T-helper 9 cell (primary cell): ENCODE data around the gene SH3RF3.
"Not testable (repeated sequence)": the region's sequence is repeated elsewhere in the genome, so short reads cannot be mapped to it uniquely, and the experiment has no call there.

Experiments used
- DNase-seq: peaks from one replicate; pipeline ENCODE4 v3.0.0-alpha.2; 2020

The SH3RF3 gene

DNA sequence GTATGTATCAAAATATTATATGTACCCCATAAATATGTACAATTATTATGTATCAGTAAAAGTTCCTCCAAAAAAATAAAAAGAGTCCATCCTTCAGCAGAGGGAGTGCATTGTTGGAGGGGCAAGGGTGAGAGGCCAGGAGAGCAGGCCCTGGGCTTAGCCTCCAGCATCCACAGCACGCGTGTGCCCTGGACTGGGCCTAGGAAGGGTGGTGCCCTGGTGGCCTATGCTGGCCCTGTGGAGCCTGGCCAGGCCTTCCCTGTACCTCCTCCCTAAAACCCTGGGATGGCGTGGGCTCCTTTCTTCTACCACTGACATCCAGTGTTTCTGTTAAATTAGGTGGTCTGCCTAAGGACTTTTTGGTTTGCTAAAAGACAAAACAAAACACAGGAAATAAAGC lies 93.4 kb downstream of the SH3RF3 start:
- no peak for DNase-seq

DNA sequence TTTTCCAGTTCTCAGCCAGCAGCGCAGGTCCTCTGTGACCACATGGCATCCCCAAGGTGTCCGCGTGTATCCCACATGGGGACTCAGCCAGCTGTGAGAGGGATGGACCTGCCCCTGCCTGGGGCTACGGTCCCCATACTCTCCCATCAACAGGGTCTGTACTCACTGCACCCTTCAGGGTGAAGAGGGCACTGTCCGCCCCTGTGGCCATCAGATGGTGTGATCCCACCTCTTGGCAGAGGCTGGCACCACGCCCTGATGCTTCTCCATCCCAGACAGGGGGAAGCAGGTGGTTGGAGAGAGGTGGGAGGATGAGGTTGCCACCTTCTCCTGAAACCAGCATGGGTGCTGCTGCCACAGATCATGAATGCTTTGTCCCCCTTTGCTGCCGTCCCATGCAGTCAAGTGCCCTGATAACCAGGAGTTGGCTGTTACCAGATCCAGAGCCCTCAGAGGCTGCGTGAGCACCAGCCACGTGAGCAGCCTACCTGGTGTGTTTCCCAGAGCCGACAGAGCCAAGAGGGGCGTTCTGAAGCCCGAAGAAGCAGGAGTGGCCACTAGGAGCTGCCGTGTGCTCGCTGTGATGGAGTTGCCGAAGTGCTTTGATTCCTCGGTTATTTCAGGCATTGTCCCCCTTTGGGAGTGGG lies 93.9 kb downstream of the SH3RF3 start:
- DNase-seq: no peak

DNA sequence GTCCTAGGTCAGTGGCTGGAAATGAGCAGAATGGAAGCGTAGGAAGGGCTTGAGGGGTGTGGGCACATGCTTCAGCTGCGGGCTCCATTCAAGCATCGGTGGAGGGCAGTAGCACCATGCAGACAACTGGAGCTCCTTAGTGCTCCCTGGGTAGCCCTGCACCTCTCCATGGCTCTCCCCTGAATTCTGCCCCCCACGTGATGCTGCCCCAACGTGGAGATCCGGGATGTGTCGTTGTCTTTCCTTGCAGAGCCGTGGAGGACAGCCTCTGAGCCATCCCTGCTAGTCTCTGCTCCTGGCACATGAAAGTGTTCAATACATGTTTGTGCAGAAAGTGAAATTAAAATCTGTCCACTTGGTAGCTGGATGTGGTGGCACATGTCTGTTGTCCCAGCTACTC lies 94.5 kb downstream of the SH3RF3 start:
- DNase-seq: no peak

DNA sequence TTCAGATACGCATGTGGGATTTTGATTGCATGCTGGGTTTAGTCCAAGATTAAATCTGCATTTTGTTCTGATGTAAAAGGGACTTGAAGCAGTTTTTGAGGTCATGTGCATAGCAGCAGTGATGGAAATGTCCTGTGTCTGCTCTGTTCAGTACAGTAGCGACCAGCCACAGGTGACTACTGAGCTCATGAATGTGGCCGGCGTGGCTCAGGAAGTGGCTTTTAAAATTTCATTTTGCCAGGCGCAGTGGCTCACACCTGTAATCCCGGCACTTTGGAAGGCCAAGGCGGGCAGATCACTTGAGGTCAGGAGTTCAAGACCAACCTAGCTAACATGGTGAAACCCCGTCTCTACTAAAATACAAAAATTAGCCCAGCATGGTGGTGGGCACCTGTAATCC lies 95.3 kb downstream of the SH3RF3 start:
- not testable (repeated sequence) for DNase-seq

DNA sequence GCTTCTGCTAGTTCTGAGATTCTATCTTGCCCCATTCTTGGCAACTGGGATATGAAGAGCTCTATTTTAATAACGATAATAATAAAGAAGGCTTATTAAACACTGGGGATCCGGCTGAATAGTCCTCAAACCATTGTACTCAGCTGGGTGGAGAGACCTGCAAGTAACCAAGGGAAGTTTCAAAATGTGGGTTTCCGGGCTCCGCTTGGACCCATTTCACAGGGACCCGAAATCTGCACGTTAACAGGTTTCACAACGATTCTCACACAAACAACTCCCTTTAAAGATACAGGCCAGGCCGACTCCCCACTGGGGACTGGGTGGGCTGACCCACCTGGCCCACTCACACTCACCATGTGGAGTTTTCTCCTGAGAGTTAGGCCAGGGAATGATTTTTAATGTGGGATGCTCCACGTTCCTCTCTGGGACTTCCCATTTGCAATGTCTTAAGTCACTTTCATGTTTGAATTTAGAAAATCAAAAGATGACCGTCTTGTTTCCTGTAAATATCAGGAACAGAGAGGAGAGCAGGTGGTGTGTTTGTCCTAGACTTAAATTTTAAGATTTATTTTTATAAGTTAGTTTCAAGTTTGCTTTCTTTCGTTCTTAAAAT lies 96.3 kb downstream of the SH3RF3 start:
- no peak for DNase-seq

DNA sequence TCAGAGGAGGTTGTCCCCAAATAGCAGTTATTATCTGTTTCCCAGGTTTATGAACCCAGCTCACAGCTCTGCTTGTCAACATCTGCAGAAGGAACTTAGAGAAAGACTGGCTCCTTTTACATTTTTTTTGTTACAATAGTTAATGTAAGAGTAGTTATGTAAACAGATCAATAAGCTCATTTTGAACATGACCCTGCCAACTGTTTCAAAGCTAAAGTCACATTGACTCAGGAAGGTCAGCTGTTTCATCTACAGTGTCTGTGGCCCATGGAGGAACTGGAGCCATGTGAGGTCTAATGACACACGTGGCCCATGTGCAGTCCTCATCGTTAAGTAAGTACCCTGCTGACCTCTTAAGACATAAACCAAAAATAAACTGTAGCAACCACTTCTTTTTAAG lies 97.1 kb downstream of the SH3RF3 start:
- no peak for DNase-seq

DNA sequence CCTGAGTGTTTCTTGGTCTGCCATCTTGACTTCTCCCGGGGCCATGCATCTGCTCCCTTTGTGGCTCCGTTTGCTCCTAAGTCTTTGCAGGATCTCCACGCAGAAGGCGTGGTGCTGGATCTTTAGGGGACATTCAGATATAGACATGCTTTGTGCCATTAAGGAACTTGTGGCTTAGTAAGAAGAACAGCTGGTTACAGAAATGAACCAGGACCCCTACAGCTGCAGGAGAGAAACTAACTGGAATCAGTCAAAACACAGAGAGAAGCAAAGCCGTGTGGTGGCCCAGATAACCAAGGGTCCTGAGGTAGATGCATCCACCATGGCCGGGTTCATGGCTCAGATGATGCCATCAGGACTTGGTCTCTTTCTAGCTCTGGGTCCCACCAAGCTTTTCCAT lies 97.6 kb downstream of the SH3RF3 start:
- DNase-seq: no peak

DNA sequence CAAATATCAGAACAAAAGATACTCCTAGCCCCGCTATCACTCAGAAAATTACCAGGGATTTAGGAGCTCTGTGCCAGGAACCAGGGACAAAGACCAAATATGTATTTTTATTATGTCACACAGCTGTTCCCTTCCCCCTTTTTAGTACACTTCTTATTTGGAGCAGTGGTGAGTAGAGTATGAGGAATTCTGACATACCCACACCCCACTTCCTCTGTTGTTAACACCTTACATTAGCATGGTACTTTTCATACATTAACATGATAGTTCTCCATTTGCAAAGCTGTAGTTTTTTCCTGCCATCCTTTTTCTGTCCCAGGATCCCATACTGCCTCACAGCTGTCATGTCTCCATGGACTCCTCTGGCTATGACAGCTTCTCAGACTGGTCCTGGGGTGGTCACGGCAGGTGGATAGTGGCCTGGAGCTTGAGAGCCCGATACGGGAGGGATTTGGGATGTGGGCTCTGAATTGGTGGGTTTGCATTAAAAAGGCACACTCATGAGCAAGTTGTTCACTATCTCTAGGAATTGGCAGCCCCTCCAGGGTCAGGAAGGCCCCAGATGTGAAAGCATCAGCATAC lies 100.2 kb downstream of the SH3RF3 start:
- no peak for DNase-seq

DNA sequence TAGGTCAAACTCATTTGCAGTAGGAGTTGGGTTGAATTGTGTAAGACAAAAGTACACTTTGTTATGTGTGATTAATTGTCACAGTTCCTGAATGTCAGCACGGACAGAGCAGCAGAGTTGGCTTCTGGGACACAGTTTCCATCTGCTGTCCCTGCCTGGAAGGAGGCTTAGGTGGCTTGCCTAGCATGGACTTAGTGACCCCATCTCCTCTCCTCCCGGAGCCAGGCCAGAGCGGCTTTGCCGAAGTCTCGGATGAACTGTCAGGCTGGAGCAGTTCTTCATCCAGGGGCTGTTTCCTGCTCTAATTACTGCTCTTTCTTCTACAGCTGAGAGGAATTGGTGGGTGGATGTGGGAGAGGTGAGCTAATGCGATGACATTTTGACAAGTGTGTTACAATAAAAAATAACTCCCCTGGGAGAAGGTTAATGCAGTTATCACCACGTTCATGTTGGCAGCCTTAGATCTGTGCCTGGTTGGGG lies 102.0 kb downstream of the SH3RF3 start:
- no peak for DNase-seq

DNA sequence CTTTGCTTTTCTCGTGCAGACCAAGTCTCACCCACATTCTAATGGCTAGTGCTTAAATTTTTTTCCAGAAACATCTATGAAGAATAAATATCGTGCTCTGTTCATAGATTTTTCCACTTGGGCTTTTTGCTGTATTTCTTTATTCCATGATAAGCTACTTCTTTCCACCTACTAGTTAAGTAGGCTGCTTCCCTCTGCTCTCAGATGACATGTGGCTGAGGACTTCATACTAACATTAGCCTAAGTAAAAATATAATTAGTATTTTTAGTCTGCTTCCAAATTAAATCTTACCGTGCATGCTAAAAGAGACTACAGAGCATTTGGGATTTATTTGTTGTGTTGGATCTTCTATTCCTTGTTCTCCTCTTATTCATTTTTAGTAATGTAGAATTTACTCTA lies 102.4 kb downstream of the SH3RF3 start:
- no peak for DNase-seq

DNA sequence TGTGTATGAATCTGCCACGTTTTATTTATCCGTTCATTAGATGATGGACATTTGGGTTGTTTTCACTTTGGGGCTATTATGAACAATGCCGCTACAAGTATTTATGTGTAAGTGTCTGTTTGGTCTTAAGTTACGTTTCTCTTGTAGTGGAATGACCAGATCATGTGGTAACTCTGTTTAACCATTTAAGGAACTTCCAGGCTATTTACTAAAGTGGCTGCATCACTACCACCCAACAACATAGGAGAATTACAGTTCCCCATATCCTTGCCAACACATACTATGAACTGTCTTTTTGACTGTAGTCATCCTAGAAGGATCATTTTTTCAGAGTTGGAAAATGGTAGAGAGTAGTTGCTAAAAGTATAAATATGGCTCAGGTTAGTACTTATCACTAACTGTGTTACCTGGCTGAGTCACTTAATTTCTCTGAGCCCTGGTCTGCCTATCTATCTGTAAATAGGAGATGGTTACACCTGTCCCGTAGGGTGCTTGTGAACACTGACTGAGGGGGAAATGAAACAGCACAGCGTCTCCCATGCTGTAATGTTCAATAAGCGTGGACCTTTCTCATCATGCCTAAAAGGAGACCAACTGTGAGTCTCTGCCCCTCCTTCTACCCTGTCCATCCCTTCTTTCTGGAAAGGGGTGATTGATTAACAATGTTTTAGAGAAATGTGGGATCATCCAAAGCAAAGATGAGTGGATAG lies 103.1 kb downstream of the SH3RF3 start:
- no peak for DNase-seq

DNA sequence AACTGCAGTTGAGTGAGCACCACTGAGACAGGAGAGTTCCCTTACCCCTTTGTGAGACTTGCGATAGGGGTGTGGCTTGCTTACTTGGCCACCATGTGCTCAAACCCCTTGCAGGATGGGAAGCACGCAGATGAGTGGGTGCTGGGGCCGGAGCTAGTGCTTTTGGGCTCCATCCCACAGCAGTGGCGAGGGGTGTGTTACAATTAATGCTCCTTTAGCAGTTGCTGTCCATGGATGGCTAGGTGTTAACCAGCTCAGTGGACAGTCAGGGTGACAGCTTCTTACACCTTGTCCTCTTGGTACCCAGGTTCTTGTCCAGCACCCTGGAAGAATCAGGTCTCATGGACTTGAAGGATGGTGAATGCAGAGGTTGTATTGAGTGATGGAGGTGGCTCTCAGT lies 103.9 kb downstream of the SH3RF3 start:
- DNase-seq: no peak

DNA sequence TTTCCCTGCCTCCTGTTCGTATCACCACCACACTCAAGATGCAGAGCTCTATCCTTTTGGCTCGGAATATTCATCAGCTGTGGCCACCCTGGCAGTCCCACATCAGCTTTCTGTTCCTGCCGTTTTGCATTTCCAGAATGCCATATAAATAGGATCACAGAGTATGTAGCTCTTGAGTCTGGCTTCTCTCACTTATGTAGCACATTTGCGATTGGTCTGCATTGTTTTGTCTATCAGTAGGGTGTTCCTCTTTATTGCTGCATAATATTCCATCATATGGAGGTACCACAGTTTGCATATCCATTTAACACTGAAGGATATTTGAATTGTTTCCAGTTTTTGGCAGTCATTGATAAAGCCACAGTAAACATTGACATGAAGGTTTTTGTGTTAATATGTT lies 104.6 kb downstream of the SH3RF3 start:
- no peak for DNase-seq

DNA sequence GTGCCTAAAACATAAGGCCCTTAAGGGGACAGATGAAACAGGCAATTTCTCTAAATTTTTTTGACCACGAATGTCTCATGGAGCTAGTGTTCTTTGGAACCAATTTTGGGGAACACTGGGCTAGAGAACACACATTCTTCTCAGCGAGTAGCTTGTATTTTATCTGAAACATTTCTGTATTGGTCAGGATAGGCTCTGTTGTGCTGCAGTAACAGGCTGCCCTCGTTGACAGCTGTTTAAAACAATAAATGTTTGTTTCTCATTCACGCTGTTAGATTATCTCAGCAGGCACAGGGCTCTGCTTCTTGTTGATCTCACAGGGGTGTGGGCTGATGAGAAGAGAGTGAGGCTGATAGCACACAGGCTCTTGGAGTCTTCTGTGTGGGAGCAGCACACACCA lies 105.3 kb downstream of the SH3RF3 start:
- DNase-seq: no peak

DNA sequence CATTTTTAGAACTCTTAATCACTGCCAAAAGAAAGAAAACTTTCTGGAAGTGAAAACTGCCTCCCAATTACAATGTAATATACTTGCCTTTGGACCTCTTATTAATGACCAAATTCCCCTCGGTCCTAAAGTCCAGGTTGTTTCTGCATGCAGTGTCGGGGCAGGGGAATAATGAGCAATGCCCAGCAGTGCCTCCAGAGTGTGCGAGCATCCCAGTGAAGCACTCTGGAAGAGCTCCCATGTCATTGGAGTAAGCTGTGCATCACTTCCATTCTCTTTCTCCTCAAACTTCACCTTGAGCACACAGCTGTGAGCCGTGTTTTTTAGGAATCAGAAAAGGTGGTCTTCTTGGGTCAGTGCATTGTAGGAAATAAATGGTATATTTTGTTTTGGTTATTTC lies 107.1 kb downstream of the SH3RF3 start:
- DNase-seq: no peak

DNA sequence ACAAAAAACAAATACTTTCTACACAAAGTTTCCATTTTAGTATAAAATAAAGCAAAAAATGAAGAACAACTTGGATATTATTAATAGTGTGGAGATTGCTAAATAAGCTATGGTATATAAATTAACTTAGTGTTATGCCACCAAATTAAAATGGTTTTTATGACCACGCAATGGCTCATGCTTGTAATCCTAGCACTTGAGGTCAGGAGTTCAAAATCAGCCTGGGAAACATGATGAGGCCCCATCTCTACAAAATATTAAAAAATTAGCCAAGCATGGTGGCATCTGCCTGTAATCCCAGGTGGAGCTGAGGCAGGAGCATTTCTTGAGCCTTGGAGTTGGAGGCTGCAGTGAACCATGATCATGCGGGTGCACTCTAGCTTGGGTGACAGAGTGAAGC lies 108.8 kb downstream of the SH3RF3 start:
- no peak for DNase-seq

DNA sequence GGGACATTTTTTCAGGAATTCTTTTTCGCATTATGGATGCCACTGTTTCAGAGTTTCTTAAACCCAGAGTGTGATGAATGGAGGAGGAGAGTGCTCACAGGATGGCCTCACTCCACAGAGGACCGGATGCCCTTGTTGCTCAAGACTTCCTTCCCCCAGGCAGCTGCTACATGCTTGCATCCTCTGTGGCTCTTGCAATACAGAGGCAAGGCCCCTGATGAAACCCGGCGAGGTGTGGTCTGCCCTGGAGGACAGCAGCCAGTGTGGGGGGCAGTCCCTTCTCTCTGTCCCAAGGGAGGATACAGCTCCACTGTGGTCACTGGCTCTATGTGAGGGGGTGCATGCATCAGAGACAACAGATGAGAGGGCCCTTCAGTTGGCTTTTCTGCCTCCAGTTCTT lies 109.6 kb downstream of the SH3RF3 start:
- DNase-seq: no peak

DNA sequence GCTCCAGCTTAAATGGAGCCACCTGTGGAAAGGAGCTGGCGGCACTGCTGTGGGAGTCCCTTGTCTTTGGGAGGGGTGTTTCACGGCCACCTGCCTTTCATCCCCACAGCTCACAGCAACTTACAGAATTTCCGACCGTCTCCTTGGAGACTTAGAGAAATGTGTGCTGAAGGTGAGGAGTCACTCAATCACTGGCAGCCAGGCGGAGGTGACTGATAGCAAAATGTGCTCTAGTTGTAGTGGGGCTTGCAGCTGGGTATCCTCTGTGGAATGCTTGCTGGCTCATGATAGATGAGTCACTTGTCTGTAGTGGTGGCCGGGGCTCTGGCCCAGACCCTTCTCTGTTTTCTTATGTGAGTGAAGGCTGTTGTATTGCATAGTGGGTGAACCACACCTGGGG lies 110.7 kb downstream of the SH3RF3 start:
- DNase-seq: no peak

DNA sequence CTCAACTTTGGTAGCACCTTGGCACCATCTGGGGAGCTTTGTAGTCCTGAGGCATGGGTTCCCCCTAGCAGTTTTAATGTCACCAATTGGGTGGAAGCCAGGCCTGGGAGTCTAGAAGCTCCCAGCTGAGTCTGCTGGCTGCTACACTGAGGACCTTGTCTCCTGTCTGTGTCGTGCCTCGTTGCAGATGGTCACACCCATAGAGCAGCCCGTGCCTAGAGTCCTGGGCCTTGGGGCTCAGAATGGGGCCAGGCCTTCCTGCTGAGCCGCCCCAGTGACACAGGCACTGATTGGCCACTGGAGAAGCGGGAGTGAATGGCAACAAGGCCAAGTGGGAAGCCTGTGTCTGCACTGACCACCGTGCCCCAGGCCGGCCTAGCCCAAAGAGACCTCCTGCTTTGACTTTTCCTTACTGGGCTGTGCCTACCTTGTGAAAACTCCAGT lies 113.2 kb downstream of the SH3RF3 start:
- DNase-seq: no peak

DNA sequence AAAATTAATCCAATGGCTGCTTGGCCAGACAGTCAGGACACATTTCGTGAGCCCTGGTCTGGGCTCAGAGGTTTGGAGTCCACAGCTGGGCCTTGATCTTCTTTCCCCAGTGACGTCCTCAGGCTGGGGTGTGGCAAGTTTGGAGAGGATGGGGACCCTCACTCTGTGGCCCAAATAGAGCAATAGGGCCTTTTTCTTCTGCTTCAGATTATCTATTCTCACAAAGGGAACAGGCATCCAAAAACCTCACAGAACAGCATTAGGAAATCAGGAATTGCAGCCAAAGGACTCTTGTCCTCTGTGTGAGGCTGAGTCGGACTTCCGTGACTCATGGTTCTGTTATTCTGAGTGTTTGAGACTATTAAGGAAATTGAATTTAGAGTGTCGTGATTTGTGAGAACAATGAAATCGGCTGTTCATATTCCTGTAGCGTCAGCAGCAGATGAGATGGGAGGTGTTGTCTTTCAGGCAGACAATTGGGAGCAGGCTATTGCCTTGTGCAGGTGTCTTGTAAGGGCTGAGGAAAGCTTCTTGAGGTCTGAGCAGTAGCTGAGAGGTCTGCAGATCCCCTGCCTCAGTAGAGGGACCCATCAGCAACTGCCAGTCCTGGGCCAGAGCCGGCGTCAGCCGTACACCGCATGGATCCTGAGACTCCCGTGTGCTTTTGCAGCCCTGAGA lies 113.8 kb downstream of the SH3RF3 start:
- DNase-seq: no peak

DNA sequence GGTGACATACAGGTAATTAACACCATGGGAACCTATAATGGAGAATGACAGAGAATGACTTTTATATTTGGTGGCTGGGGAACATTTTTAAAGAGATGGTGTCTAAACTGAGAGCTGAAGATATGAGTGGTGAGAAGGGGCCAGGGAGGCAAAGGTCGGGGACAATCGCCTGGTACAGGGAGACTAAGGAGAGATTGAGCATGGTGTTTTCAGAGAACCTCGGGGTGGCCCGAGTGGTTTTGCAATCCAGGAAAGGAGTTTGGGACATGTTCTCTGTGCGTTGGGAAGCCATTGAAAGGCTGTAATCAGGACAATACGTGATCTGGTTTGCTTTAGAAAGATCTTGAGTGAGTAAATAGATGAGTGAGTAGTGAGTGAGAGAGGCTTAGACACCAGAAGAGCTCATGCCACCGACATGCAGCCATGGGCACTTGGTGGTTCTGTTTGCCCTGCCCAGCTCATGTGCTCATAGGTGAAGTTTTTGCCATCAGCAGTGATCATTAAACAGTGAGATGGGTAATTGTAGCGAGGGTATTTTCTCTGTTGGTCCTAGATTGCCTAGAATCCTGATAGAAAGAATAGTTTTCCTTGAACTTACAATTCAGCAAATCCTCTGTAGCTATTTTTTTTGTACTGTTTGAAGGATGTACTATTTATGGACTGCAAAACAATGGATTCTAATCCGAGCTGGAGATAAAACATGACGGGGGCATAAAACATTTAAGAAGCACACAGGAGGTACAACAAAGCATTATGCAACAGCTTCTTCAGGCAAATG lies 114.7 kb downstream of the SH3RF3 start:
- DNase-seq: no peak

DNA sequence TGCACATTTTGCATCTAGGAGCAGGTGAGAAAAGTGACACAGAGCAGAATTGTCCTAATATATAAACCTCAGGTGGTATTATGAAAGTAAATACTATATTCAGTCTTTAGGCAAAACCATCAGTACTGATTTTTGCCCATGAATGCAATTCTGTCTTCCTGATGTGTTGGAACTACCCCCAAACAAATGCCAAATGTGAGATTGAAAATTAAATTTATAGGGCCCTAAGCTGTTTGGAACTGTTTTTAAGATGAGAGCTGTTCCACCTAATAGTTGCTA lies 115.2 kb downstream of the SH3RF3 start:
- DNase-seq: no peak
